ENCODE measurements around the gene PARD3.
A peak's percentile ranks its signal among the peaks of the same experiment; 100 is the strongest.

The PARD3 gene

GRCh38 chr10:34316154-34316553, 498.9 kb downstream of the PARD3 start:
- no peak for DNase-seq

- no peak for DNase-seq
These were observed 500.6 kb downstream of the PARD3 start for GRCh38 chr10:34314457-34314856.

GRCh38 chr10:34313888-34314287, 501.2 kb downstream of the PARD3 start:
- no peak for DNase-seq

- no peak for DNase-seq
These were observed 501.7 kb downstream of the PARD3 start for GRCh38 chr10:34313353-34313752.

GRCh38 chr10:34311679-34312078, 503.4 kb downstream of the PARD3 start:
- no peak for DNase-seq

GRCh38 chr10:34310234-34310633, 504.9 kb downstream of the PARD3 start:
- DNase-seq = no peak

- no peak for DNase-seq
These were observed 509.9 kb downstream of the PARD3 start for GRCh38 chr10:34305189-34305588.

GRCh38 chr10:34303022-34303421, 512.1 kb downstream of the PARD3 start:
- DNase-seq = no peak

GRCh38 chr10:34299105-34299611, 515.9 kb downstream of the PARD3 start:
- peak in 1 of 2 experiments; percentile 49 for DNase-seq

GRCh38 chr10:34298346-34298818, 516.7 kb downstream of the PARD3 start:
- no peak for DNase-seq

GRCh38 chr10:34297541-34298345, 517.4 kb downstream of the PARD3 start:
- DNase-seq = no peak

- no peak for DNase-seq
These were observed 520.0 kb downstream of the PARD3 start for GRCh38 chr10:34295142-34295548.

GRCh38 chr10:34294137-34294536, 521.0 kb downstream of the PARD3 start:
- DNase-seq = no peak

- no peak for DNase-seq
These were observed 522.4 kb downstream of the PARD3 start for GRCh38 chr10:34292675-34293074.

GRCh38 chr10:34292194-34292565, 522.9 kb downstream of the PARD3 start:
- no peak for DNase-seq

- no peak for DNase-seq
These were observed 523.5 kb downstream of the PARD3 start for GRCh38 chr10:34291466-34292193.

- DNase-seq = no peak
These were observed 524.5 kb downstream of the PARD3 start for GRCh38 chr10:34290412-34291081.

- no peak for DNase-seq
These were observed 526.5 kb downstream of the PARD3 start for GRCh38 chr10:34288634-34289033.

- DNase-seq = no peak
These were observed 528.9 kb downstream of the PARD3 start for GRCh38 chr10:34286136-34286739.

GRCh38 chr10:34281661-34282582, 533.2 kb downstream of the PARD3 start:
- DNase-seq = no peak

GRCh38 chr10:34280599-34281374, 534.3 kb downstream of the PARD3 start:
- DNase-seq = no peak
